B cell (primary cell): ENCODE measurements around the gene ZNF79. TPM values are rescaled to one million over a fixed set of nuclear protein-coding genes. Genes with fewer than 3 reads are reported as not detected.

ENCODE experiments used
- ATAC-seq: fragments of 200-7000 bp; cut with Tn5 transposase; one replicate; pipeline ENCODE4 v1.10.0; 2021; ENCODE audit warnings: low read depth, mild to moderate bottlenecking, moderate number of reproducible peaks, moderate library complexity
- CTCF ChIA-PET: fragments of 350-600 bp; sonication (Branson Sonifier 250); formaldehyde crosslinking; loops from one replicate; lab custom pipeline; 2021; ENCODE audit warnings: antibody characterized with exemption, inconsistent platforms; lab: Charles Lee
- POLR2A ChIA-PET: fragments of 350-600 bp; sonication (Branson Sonifier 250); formaldehyde crosslinking; loops from one replicate; lab custom pipeline; 2021; ENCODE audit warnings: antibody characterized with exemption; lab: Charles Lee
- DNase-seq: peaks from one replicate; pipeline ENCODE4 v3.0.0; 2013
- H2AFZ ChIP-seq: 2 replicates; pipeline ENCODE4 v1.6.1; 2012; ENCODE audit warnings: mild to moderate bottlenecking, low read depth, low read length; ENCODE audit not compliant: insufficient read depth, poor library complexity, severe bottlenecking
- H3K27ac ChIP-seq, 2 donors: 1 replicate in 1 of 2; 2 replicates in 1 of 2; pipeline ENCODE4 v1.5.1; 2012 to 2013; ENCODE audit warnings: low read length in 2 of 2, mild to moderate bottlenecking in 2 of 2, moderate library complexity in 1 of 2
- H3K27me3 ChIP-seq, 4 experiments: fragments of 200-600 bp in 1 of 4; sonication (generic) in 1 of 4; replicated peaks in 1 of 4; 1 replicate in 2 of 4; 2 replicates in 2 of 4; pipeline versions ENCODE4 v1.6.1 to v1.7.0; 2013 to 2016; ENCODE audit warnings: low read length in 3 of 4, mild to moderate bottlenecking in 2 of 4, mixed read lengths in 1 of 4, moderate library complexity in 1 of 4; ENCODE audit not compliant: insufficient read depth in 4 of 4, control insufficient read depth in 3 of 4; ENCODE audit errors: control extremely low read depth in 1 of 4
- H3K36me3 ChIP-seq, 2 experiments: replicated peaks in 1 of 2; 1 replicate in 1 of 2; 2 replicates in 1 of 2; pipeline versions ENCODE4 v1.6.1 to v1.7.1; 2013; ENCODE audit warnings: low read length in 1 of 2; ENCODE audit not compliant: insufficient read depth in 2 of 2, control insufficient read depth in 1 of 2; ENCODE audit errors: control extremely low read depth in 1 of 2, extremely low read depth in 1 of 2
- H3K4me1 ChIP-seq, 2 donors: fragments of 200-600 bp in 1 of 2; sonication (generic) in 1 of 2; 1 replicate in 1 of 2; 2 replicates in 1 of 2; pipeline versions ENCODE4 v1.5.1 to v1.6.1; 2013 to 2017; ENCODE audit warnings: low read length in 2 of 2; ENCODE audit not compliant: control insufficient read depth in 2 of 2, insufficient read depth in 2 of 2
- H3K4me2 ChIP-seq: replicated peaks from 2 replicates; pipeline ENCODE3; 2012; ENCODE audit warnings: mild to moderate bottlenecking, low read depth, low read length; ENCODE audit not compliant: poor library complexity, severe bottlenecking
- H3K4me3 ChIP-seq, 5 experiments: fragments of 200-600 bp in 1 of 5; sonication (generic) in 1 of 5; 1 replicate in 3 of 5; 2 replicates in 2 of 5; pipeline versions ENCODE4 v1.5.1 to v1.7.0; 2011 to 2016; ENCODE audit warnings: low read length in 4 of 5, mild to moderate bottlenecking in 4 of 5, low read depth in 2 of 5, control low read depth in 1 of 5, moderate library complexity in 1 of 5; ENCODE audit not compliant: insufficient read depth in 1 of 5; ENCODE audit errors: control extremely low read depth in 1 of 5, extremely low read depth in 1 of 5
- H3K79me2 ChIP-seq: fragments of 200-600 bp; sonication (generic); one replicate; pipeline ENCODE4 v1.6.0; 2016; ENCODE audit warnings: low read length; ENCODE audit not compliant: control insufficient read depth, insufficient read depth
- H3K9ac ChIP-seq: fragments of 200-600 bp; sonication (generic); 2 replicates; pipeline ENCODE4 v1.6.1; 2017; ENCODE audit warnings: mild to moderate bottlenecking, low read length, moderate library complexity
- H3K9me3 ChIP-seq, 3 donors: one replicate each; pipeline versions ENCODE4 v1.6.1 to v1.7.1; 2013; ENCODE audit warnings: low read length in 2 of 3; ENCODE audit not compliant: control insufficient read depth in 2 of 3, insufficient read depth in 1 of 3; ENCODE audit errors: control extremely low read depth in 1 of 3
- H4K20me1 ChIP-seq: 2 replicates; pipeline ENCODE4 v1.6.0; 2012; ENCODE audit warnings: mild to moderate bottlenecking, low read length; ENCODE audit not compliant: insufficient read depth, control insufficient read depth, poor library complexity, severe bottlenecking
- H3K27ac Mint-ChIP-seq: one replicate; pipeline ENCODE4 v1.8.0; 2021; ENCODE audit warnings: mixed read lengths
- H3K27me3 Mint-ChIP-seq: one replicate; pipeline ENCODE4 v1.8.0; 2021; ENCODE audit warnings: mixed read lengths
- H3K4me1 Mint-ChIP-seq: one replicate; pipeline ENCODE4 v1.8.0; 2021; ENCODE audit warnings: mixed read lengths
- H3K4me3 Mint-ChIP-seq: one replicate; pipeline ENCODE4 v1.8.0; 2021; ENCODE audit warnings: mixed read lengths
- H3K9me3 Mint-ChIP-seq: one replicate; pipeline ENCODE4 v1.8.0; 2022; ENCODE audit warnings: mixed read lengths; ENCODE audit not compliant: insufficient read depth
- CTCF ChIP-seq: fragments of 200-600 bp; IDR thresholded peaks from one replicate; pipeline ENCODE4 v1.8.0; 2022; ENCODE audit warnings: antibody characterized with exemption, mild to moderate bottlenecking
- EZH2 ChIP-seq: IDR thresholded peaks from 2 replicates; pipeline ENCODE4 v1.6.1; 2012; ENCODE audit warnings: borderline replicate concordance, low read depth, mild to moderate bottlenecking, moderate library complexity, low read length; ENCODE audit not compliant: insufficient read depth, poor library complexity, severe bottlenecking
- WGBS: methylation state at CpG from one replicate; pipeline ENCODE4 v1.1.5; 2013; ENCODE audit warnings: missing lambda C conversion rate; ENCODE audit not compliant: insufficient coverage; 5-methylcytosine and 5-hydroxymethylcytosine counted together
- intact Hi-C: fragments of 100-400 bp; cut with micrococcal nuclease; formaldehyde crosslinking; loops from one replicate; pipeline ENCODE4 v1.10.0; 2022
- polyA plus RNA-seq: library from polyadenylated mRNA; depleted of rRNA; stranded (reverse); fragments of >200 nt; gene quantifications from 2 replicates; pipeline ENCODE4 v1.2.3, GENCODE V29; 2012
- total RNA-seq, 2 donors: library from RNA; stranded (reverse); fragments of 120-200 nt in 1 of 2; gene quantifications; 1 replicate in 1 of 2; 2 replicates in 1 of 2; pipeline versions ENCODE4 v1.2.3 to v1.2.4, GENCODE V29; 2013 to 2022

The ZNF79 gene
- total and polyA plus RNA-seq, 2 donors (not counting 1 experiment from before 2014, with no cell fraction given), result 4.8 to 16.1 TPM

- Mint-ChIP-seq H3K27ac (no peak overlapping the region), H3K4me3 (no peak overlapping the region), H3K9me3 (no peaks in the 10 kb centered on the region), H3K4me1 (no peaks in the 10 kb centered on the region), H3K27me3 (no peaks in the 10 kb centered on the region)
- 90% methylated on average over 6 of the region's 9 CpGs for WGBS
- TF ChIP-seq EZH2 (no peak), CTCF (no peak)
- no peak overlapping the region for H3K4me3 ChIP-seq
- intact Hi-C loops, result no loop called here
- POLR2A ChIA-PET, result interaction anchor here (0.6 kb wide), 1 partner anchor 491 kb away, joined by 3 read pairs; no protein-coding TSS in a partner anchor
- no peak overlapping the region for H3K9ac ChIP-seq
- no peaks in the 10 kb centered on the region for H3K79me2 ChIP-seq
- H3K27me3 ChIP-seq, result no peaks in the 10 kb centered on the region
- CTCF ChIA-PET, result interaction anchor here (1.0 kb wide), 1 partner anchor 14 kb away, joined by 5 read pairs; no protein-coding TSS in a partner anchor
- no peak overlapping the region for H2AFZ ChIP-seq
- no peaks in the 10 kb centered on the region for H3K9me3 ChIP-seq
- H4K20me1 ChIP-seq, result no peaks in the 10 kb centered on the region
- DNase-seq, result no peak
- H3K27ac ChIP-seq, result no peak overlapping the region
- ATAC-seq, result no peak
- H3K4me2 ChIP-seq, result no peak overlapping the region
- H3K36me3 ChIP-seq, result peaks cover 1 to 66% of the 10 kb centered on the region in 2 experiments
- no peaks in the 10 kb centered on the region for H3K4me1 ChIP-seq
Observed at GRCh38 chr9:127490535-127491230, 66.5 kb downstream of the ZNF79 start.

GRCh38 chr9:127491516-127491915 lies 67.3 kb downstream of the ZNF79 start:
- Histone ChIP-seq H3K4me3 (no peak overlapping the region), H3K79me2 (no peaks in the 10 kb centered on the region), H4K20me1 (no peaks in the 10 kb centered on the region), H3K4me1 (no peaks in the 10 kb centered on the region), H2AFZ (no peak overlapping the region), H3K36me3 (peaks cover 1 to 66% of the 10 kb centered on the region in 2 experiments), H3K27ac (no peak overlapping the region), H3K9me3 (no peaks in the 10 kb centered on the region), H3K27me3 (no peaks in the 10 kb centered on the region), H3K4me2 (no peak overlapping the region), H3K9ac (no peak overlapping the region)
- no peak for DNase-seq
- Mint-ChIP-seq H3K27ac (no peak overlapping the region), H3K9me3 (no peaks in the 10 kb centered on the region), H3K4me1 (no peaks in the 10 kb centered on the region), H3K4me3 (no peak overlapping the region), H3K27me3 (no peaks in the 10 kb centered on the region)
- ChIA-PET CTCF (no interaction called here), POLR2A (interaction anchor here (0.6 kb wide), 1 partner anchor 34 kb away, joined by 4 read pairs; no protein-coding TSS in a partner anchor)
- WGBS, result 94% methylated on average over 10 of the region's 10 CpGs
- TF ChIP-seq CTCF, result no peak
- TF ChIP-seq EZH2, result no peak
- no peak for ATAC-seq
- intact Hi-C loops, result no loop called here
